ENCODE data around the gene KRT9. TPM values are rescaled to one million over a fixed set of nuclear protein-coding genes. Genes with fewer than 3 reads are reported as not detected.
"Not testable (repeated sequence)": the region's sequence is repeated elsewhere in the genome, so short reads cannot be mapped to it uniquely, and the experiment has no call there.

The KRT9 gene
- total RNA-seq (ENCODE audit: unreplicated experiment), result not detected
- long read RNA-seq, result 0 reads

DNA sequence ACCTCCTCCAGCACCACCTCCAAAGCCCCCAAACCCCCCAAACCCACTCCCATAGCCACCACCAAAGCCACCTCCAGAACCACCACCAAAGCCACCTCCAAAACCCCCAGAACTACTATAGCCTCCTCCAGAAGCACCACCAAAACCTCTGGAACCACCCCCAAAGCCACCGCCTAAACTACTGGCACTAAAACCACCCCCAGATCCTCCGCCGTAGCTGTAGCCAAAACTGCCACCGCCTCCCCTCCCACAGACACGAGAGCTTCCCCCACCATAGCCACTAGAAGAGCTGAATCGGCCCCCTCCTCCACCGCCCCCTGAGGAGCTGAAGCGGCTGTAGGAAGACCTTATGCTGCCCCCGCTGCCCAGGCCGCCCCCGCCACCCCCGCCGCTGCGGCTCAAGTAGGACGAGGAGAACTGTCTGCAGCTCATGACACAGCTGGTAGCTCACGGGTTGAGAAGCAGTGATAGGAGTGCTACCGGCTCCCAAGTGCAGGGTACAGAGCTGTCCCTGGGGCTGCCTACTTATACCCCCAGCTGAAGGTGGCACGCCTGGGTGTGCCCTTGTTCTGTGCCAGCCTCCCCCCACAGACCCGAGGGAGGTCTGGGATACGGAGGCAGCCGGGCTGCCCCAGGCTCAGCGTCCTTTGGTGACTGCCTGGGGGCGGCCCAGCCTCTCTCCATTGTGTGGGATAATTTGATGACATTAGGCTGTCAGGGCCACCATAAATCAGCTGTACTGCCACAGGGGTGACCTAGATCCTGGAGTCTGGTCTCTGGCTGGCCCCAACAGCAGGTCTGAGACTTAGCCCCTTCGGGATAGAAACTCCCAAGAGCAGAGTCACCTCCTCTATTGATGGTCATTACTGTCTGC lies at the start of gene KRT9:
TSS of gene KRT9 (minus strand) at position 499 of the 874 bp plus-strand sequence. CDS start at position 432, 67 bp downstream.
- peaks cover 5% of the 10 kb centered on the region for H3K9me3 Mint-ChIP-seq (ENCODE audit: unreplicated experiment)
- no peak for TF ChIP-seq CTCF (IDR thresholded peaks at IDR 0.05; ENCODE audit: unreplicated experiment)
- H3K27me3 Mint-ChIP-seq (ENCODE audit: unreplicated experiment), result peaks cover 15% of the 10 kb centered on the region
- H3K4me3 Mint-ChIP-seq (ENCODE audit: unreplicated experiment), result no peak within 1 kb of the TSS
- no peak for DNase-seq (ENCODE audit: low spot score)
- H3K36me3 Mint-ChIP-seq (ENCODE audit: low read depth, unreplicated experiment), result no peaks in the 10 kb centered on the region
- no peak within 1 kb of the TSS for H3K27ac Mint-ChIP-seq (ENCODE audit: unreplicated experiment)
- peaks cover 3% of the 10 kb centered on the region for H3K4me1 Mint-ChIP-seq (ENCODE audit: unreplicated experiment)

GRCh38 chr17:41621435-41621817 lies 49.6 kb upstream of the KRT9 start:
- H3K9me3 Mint-ChIP-seq (ENCODE audit: unreplicated experiment); H3K27me3 Mint-ChIP-seq (ENCODE audit: unreplicated experiment); H3K4me3 Mint-ChIP-seq (ENCODE audit: unreplicated experiment); DNase-seq (ENCODE audit: low spot score); H3K36me3 Mint-ChIP-seq (ENCODE audit: low read depth, unreplicated experiment); H3K27ac Mint-ChIP-seq (ENCODE audit: unreplicated experiment); H3K4me1 Mint-ChIP-seq (ENCODE audit: unreplicated experiment): not testable (repeated sequence)

- H3K4me3 Mint-ChIP-seq (ENCODE audit: unreplicated experiment), result no peak overlapping the region
- no peaks in the 10 kb centered on the region for H3K9me3 Mint-ChIP-seq (ENCODE audit: unreplicated experiment)
- no peaks in the 10 kb centered on the region for H3K36me3 Mint-ChIP-seq (ENCODE audit: low read depth, unreplicated experiment)
- no peak overlapping the region for H3K27ac Mint-ChIP-seq (ENCODE audit: unreplicated experiment)
- H3K4me1 Mint-ChIP-seq (ENCODE audit: unreplicated experiment), result no peaks in the 10 kb centered on the region
- no peak for TF ChIP-seq CTCF (IDR thresholded peaks at IDR 0.05; ENCODE audit: unreplicated experiment)
- DNase-seq (ENCODE audit: low spot score), result no peak
- peaks cover 8% of the 10 kb centered on the region for H3K27me3 Mint-ChIP-seq (ENCODE audit: unreplicated experiment)
Observed at GRCh38 chr17:41620583-41621434, 49.0 kb upstream of the KRT9 start.

DNA sequence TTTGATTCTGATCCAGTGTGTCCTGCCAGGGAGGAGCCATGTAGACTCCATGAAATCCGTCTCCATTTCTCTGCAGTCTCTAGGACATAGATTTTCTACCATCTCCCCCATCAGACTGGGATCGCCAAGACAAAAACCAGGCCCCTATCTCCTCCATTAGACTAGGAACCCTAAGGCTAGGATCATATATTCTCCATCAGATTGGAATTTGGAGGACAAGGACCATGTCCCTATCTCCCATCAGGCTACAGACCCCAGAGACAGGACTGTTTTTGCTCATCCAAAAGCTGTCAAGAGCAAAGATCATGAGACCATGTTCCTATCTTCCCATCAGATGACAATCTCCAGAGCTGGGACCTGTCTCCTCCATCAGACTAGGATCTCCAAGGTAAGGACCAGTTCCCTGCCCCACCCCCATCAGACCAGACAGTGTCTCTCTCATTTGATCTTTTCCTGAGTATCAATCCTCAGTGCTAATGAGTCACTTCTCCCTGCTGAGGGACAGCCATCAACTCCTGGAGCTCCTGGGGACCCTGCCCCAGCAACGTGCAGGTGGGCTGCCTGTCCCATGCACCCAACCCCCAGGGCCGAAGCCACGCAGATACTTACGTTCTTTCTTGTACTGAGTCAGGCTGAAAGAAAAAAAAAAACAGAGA lies 48.2 kb upstream of the KRT9 start:
- H3K4me1 Mint-ChIP-seq (ENCODE audit: unreplicated experiment); H3K27me3 Mint-ChIP-seq (ENCODE audit: unreplicated experiment); DNase-seq (ENCODE audit: low spot score); H3K4me3 Mint-ChIP-seq (ENCODE audit: unreplicated experiment); H3K36me3 Mint-ChIP-seq (ENCODE audit: low read depth, unreplicated experiment); H3K9me3 Mint-ChIP-seq (ENCODE audit: unreplicated experiment); H3K27ac Mint-ChIP-seq (ENCODE audit: unreplicated experiment): not testable (repeated sequence)

GRCh38 chr17:41619036-41619926 lies 47.4 kb upstream of the KRT9 start:
- H3K9me3 Mint-ChIP-seq (ENCODE audit: unreplicated experiment), result no peaks in the 10 kb centered on the region
- DNase-seq (ENCODE audit: low spot score), result no peak
- no peak overlapping the region for H3K27ac Mint-ChIP-seq (ENCODE audit: unreplicated experiment)
- no peak for TF ChIP-seq CTCF (IDR thresholded peaks at IDR 0.05; ENCODE audit: unreplicated experiment)
- no peaks in the 10 kb centered on the region for H3K36me3 Mint-ChIP-seq (ENCODE audit: low read depth, unreplicated experiment)
- H3K27me3 Mint-ChIP-seq (ENCODE audit: unreplicated experiment), result peaks cover 8% of the 10 kb centered on the region
- H3K4me3 Mint-ChIP-seq (ENCODE audit: unreplicated experiment), result no peak overlapping the region
- no peaks in the 10 kb centered on the region for H3K4me1 Mint-ChIP-seq (ENCODE audit: unreplicated experiment)
